ENCODE data around the gene HAUS8.

HAUS8 gene

DNA sequence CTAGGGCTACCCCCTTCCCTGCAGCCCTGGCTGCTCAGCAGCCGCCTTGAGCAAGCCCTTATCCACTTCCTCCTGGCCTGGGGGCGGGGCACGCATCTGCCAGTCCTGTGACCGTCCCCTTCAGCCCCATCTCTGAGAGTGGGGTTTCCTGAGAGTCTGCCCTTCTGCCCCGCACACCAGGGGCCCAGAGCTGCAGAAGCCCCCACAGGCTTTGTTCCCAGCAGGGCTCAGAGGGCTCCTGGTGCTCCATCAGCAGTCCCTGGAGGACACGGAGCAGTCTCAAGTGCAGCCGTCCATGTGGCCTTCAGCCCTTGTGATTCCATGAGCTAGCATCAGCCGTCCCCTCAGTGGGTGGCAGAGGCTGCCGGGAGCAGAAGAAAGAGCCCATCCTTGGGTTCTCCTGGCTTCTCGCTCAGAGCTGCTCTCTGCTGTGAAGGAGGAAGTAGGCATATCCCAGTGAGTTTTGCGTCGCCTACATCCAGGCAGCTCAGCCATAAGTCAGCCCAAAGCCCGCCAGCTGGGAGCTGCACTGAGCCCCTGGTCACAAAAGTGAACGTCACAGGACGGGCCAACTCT is 16.6 kb upstream of the HAUS8 start:
- no peak overlapping the region for H3K4me3 ChIP-seq (replicated peaks; ENCODE audit: low read depth, low read length)
- TF ChIP-seq, protein P1, sequence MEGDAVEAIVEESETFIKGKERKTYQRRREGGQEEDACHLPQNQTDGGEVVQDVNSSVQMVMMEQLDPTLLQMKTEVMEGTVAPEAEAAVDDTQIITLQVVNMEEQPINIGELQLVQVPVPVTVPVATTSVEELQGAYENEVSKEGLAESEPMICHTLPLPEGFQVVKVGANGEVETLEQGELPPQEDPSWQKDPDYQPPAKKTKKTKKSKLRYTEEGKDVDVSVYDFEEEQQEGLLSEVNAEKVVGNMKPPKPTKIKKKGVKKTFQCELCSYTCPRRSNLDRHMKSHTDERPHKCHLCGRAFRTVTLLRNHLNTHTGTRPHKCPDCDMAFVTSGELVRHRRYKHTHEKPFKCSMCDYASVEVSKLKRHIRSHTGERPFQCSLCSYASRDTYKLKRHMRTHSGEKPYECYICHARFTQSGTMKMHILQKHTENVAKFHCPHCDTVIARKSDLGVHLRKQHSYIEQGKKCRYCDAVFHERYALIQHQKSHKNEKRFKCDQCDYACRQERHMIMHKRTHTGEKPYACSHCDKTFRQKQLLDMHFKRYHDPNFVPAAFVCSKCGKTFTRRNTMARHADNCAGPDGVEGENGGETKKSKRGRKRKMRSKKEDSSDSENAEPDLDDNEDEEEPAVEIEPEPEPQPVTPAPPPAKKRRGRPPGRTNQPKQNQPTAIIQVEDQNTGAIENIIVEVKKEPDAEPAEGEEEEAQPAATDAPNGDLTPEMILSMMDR (IDR thresholded peaks at IDR 0.05; ENCODE audit: low read depth, low read length, missing control alignments): no peak
- no peak for DNase-seq (ENCODE audit: extremely low read depth, low read depth)

DNA sequence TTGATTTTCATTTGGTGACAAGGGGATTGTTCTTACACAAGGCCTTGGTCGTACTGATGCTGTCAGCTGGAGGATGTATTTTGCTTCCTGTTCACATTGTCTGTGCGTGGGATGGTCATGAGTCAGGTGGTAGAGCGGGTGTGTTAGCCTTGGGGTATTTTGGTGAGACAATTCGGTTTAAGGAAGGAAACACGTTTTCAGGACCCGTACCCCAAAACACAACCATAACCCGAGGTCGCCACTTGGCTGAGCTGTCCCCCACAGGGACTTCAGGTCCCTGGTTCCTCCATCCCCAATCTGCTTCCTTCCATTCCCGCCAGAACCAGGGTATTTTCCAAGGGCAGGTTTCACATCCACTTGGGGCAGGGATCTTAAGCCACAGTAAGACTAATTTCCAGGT is 15.3 kb upstream of the HAUS8 start:
- DNase-seq (ENCODE audit: extremely low read depth, low read depth): no peak
- TF ChIP-seq, protein P1 (IDR thresholded peaks at IDR 0.05; ENCODE audit: low read depth, low read length, missing control alignments): no peak

DNA sequence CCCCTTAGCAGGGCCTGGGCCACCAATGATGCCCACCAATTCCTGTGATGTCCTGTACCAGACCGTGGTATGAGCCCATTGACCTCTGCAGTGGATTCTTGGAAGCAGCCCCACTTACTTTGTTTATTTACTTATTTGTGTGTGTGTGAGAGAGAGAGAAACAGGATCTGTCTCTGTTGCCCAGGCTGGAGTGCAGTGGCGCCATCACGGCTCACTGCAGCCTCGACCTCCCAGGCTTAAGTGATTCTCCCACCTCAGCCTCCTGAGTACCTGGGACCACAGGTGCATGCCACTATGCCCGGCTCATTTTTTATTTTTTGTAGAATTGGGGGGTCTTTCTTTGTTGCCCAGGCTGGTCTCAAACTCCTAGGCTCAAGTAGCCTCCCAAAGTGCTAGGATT is 13.3 kb upstream of the HAUS8 start:
- TF ChIP-seq, protein P1 (IDR thresholded peaks at IDR 0.05; ENCODE audit: low read depth, low read length, missing control alignments): no peak
- no peak overlapping the region for H3K4me3 ChIP-seq (replicated peaks; ENCODE audit: low read depth, low read length)
- DNase-seq (ENCODE audit: extremely low read depth, low read depth): no peak

More for the DNA sequence above, 15.3 kb upstream of the HAUS8 start:
- H3K4me3 ChIP-seq (replicated peaks; ENCODE audit: low read depth, low read length): no peak overlapping the region

GRCh38 chr19:17086834-17087233 is 11.6 kb upstream of the HAUS8 start:
- TF ChIP-seq, protein P1 (IDR thresholded peaks at IDR 0.05; ENCODE audit: low read depth, low read length, missing control alignments): no peak
- no peak for DNase-seq (ENCODE audit: extremely low read depth, low read depth)
- no peak overlapping the region for H3K4me3 ChIP-seq (replicated peaks; ENCODE audit: low read depth, low read length)

GRCh38 chr19:17086120-17086519 is 10.9 kb upstream of the HAUS8 start:
- DNase-seq (ENCODE audit: extremely low read depth, low read depth): no peak
- no peak overlapping the region for H3K4me3 ChIP-seq (replicated peaks; ENCODE audit: low read depth, low read length)
- TF ChIP-seq, protein P1 (IDR thresholded peaks at IDR 0.05; ENCODE audit: low read depth, low read length, missing control alignments): no peak

DNA sequence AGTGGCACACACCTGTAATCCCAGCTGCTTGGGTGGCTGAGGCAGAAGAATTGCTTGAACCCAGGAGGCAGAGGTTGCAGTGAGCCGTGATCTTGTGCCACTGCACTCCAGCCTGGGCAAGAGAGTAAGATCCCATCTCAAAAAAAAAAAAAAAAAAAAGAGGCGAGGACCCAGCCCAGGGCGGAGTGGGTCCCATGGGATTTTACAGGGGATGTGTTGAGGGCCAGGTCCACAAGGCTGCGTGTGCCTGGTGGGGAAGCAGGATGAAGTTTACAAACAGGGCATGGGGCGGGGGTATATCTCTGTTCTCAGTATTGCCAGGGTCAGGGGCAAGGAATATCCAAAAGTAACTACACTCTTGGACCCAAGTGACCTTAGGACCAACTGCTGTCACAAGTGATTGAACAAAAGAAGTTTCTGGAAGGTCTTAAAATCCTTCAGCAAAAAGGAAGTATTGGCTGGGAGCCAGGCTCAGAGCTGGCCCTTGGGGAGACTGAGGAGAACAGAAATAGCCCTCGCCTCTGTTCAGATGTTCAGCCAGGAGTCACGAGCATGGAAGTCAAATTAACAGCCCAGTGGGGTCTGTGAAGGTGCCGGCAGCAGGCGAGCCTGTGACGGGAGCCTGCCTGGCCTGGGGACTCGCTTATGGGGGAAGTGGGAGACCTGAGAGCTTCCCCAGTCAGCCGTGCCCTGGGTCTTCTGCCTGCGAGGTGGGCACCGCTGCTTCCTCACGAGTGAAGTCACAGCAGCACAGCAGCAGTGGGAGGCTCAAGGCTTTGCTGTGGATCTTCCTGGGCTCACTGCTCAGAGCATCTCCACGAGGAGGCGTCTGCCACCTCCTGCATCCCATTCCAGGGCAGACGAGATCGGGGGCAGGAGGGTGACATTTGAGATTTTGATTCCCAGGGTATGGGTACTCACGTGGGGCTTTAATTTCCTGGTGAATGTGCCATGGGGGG is 6.7 kb upstream of the HAUS8 start:
- TF ChIP-seq, protein P1 (IDR thresholded peaks at IDR 0.05; ENCODE audit: low read depth, low read length, missing control alignments): no peak
- no peak overlapping the region for H3K4me3 ChIP-seq (replicated peaks; ENCODE audit: low read depth, low read length)
- DNase-seq (ENCODE audit: extremely low read depth, low read depth): no peak
